ENCODE measurements around the gene OR4A47. TPM values are rescaled to one million over a fixed set of nuclear protein-coding genes. Genes with fewer than 3 reads are reported as not detected.
"Not testable (repeated sequence)": the region's sequence is repeated elsewhere in the genome, so short reads cannot be mapped to it uniquely, and the experiment has no call there.

The OR4A47 gene
- not detected for polyA plus RNA-seq (2013, experiment 1 of 2)
- not detected for polyA plus RNA-seq (2013, experiment 2 of 2)

GRCh38 chr11:48488493-48488892 is at the start of gene OR4A47:
TSS of gene OR4A47 (plus strand) at chr11:48488793. CDS start at chr11:48488793, 0 bp downstream.
- not testable (repeated sequence) for H2BK15ac ChIP-seq (replicated peaks; ENCODE audit: low read depth); H3K9ac ChIP-seq (ENCODE audit: low read length); H3K79me2 ChIP-seq (ENCODE audit: control insufficient read depth, insufficient read depth, low read length); H3K27me3 ChIP-seq (ENCODE audit: insufficient read depth, low read length, poor library complexity); H2BK5ac ChIP-seq (ENCODE audit: low read length); H3K4me2 ChIP-seq (ENCODE audit: low read length); H2BK120ac ChIP-seq (ENCODE audit: low read depth, low read length); H3K56ac ChIP-seq (ENCODE audit: low read length); H3K4me1 ChIP-seq (ENCODE audit: control insufficient read depth, low read depth, low read length); H2AK5ac ChIP-seq (ENCODE audit: low read length); H3K79me1 ChIP-seq (ENCODE audit: low read length); H4K8ac ChIP-seq (ENCODE audit: low read depth, low read length); H3K27ac ChIP-seq (ENCODE audit: low read depth, low read length); H4K5ac ChIP-seq (ENCODE audit: low read length); H3K23ac ChIP-seq (ENCODE audit: low read length); H3K4me3 ChIP-seq (ENCODE audit: low read length); DNase-seq; H3K4ac ChIP-seq (ENCODE audit: low read depth, low read length); H3K18ac ChIP-seq (ENCODE audit: low read length); H3K36me3 ChIP-seq (ENCODE audit: control insufficient read depth, insufficient read depth, low read length)

GRCh38 chr11:48455909-48456308 is 32.7 kb upstream of the OR4A47 start:
- H3K18ac ChIP-seq (ENCODE audit: low read length), result not testable (repeated sequence)

GRCh38 chr11:48473966-48474365 is 14.6 kb upstream of the OR4A47 start:
- WGBS (ENCODE audit: extremely low coverage, insufficient coverage, low lambda C conversion rate), result no CpG with 5 or more reads among the region's 2 CpGs
- not testable (repeated sequence) for H2AK5ac ChIP-seq (ENCODE audit: low read length)

More at GRCh38 chr11:48455909-48456308, 32.7 kb upstream of the OR4A47 start:
- H2AK5ac ChIP-seq (ENCODE audit: low read length); H4K5ac ChIP-seq (ENCODE audit: low read length); H3K23ac ChIP-seq (ENCODE audit: low read length); H3K27ac ChIP-seq (ENCODE audit: low read depth, low read length); DNase-seq; H3K79me2 ChIP-seq (ENCODE audit: control insufficient read depth, insufficient read depth, low read length); H2BK5ac ChIP-seq (ENCODE audit: low read length); H4K8ac ChIP-seq (ENCODE audit: low read depth, low read length); H3K4me1 ChIP-seq (ENCODE audit: control insufficient read depth, low read depth, low read length); H3K56ac ChIP-seq (ENCODE audit: low read length); H3K79me1 ChIP-seq (ENCODE audit: low read length); H2BK120ac ChIP-seq (ENCODE audit: low read depth, low read length); H2BK15ac ChIP-seq (replicated peaks; ENCODE audit: low read depth); H3K4me3 ChIP-seq (ENCODE audit: low read length); H3K4me2 ChIP-seq (ENCODE audit: low read length); H3K27me3 ChIP-seq (ENCODE audit: insufficient read depth, low read length, poor library complexity); H3K4ac ChIP-seq (ENCODE audit: low read depth, low read length); H3K36me3 ChIP-seq (ENCODE audit: control insufficient read depth, insufficient read depth, low read length); H3K9ac ChIP-seq (ENCODE audit: low read length): not testable (repeated sequence)
- no CpG with 5 or more reads among the region's 3 CpGs for WGBS (ENCODE audit: extremely low coverage, insufficient coverage, low lambda C conversion rate)

GRCh38 chr11:48474703-48475102 is 13.9 kb upstream of the OR4A47 start:
- H2BK15ac ChIP-seq (replicated peaks; ENCODE audit: low read depth), result not testable (repeated sequence)
- no CpG with 5 or more reads among the region's 6 CpGs for WGBS (ENCODE audit: extremely low coverage, insufficient coverage, low lambda C conversion rate)

More at GRCh38 chr11:48473966-48474365, 14.6 kb upstream of the OR4A47 start:
- H3K23ac ChIP-seq (ENCODE audit: low read length); H2BK120ac ChIP-seq (ENCODE audit: low read depth, low read length); H3K27me3 ChIP-seq (ENCODE audit: insufficient read depth, low read length, poor library complexity); H3K4ac ChIP-seq (ENCODE audit: low read depth, low read length); H3K9ac ChIP-seq (ENCODE audit: low read length); H3K27ac ChIP-seq (ENCODE audit: low read depth, low read length); H3K79me2 ChIP-seq (ENCODE audit: control insufficient read depth, insufficient read depth, low read length); H4K8ac ChIP-seq (ENCODE audit: low read depth, low read length); H2BK5ac ChIP-seq (ENCODE audit: low read length); H3K79me1 ChIP-seq (ENCODE audit: low read length); H3K4me3 ChIP-seq (ENCODE audit: low read length); H3K18ac ChIP-seq (ENCODE audit: low read length); H3K4me2 ChIP-seq (ENCODE audit: low read length); H4K5ac ChIP-seq (ENCODE audit: low read length); DNase-seq; H3K4me1 ChIP-seq (ENCODE audit: control insufficient read depth, low read depth, low read length); H3K56ac ChIP-seq (ENCODE audit: low read length); H2BK15ac ChIP-seq (replicated peaks; ENCODE audit: low read depth); H3K36me3 ChIP-seq (ENCODE audit: control insufficient read depth, insufficient read depth, low read length): not testable (repeated sequence)

GRCh38 chr11:48506169-48506568 is 17.6 kb downstream of the OR4A47 start:
- not testable (repeated sequence) for H3K4me2 ChIP-seq (ENCODE audit: low read length); H3K36me3 ChIP-seq (ENCODE audit: control insufficient read depth, insufficient read depth, low read length); H2BK5ac ChIP-seq (ENCODE audit: low read length); H2AK5ac ChIP-seq (ENCODE audit: low read length); H2BK15ac ChIP-seq (replicated peaks; ENCODE audit: low read depth); H3K56ac ChIP-seq (ENCODE audit: low read length); H3K23ac ChIP-seq (ENCODE audit: low read length); H3K4me1 ChIP-seq (ENCODE audit: control insufficient read depth, low read depth, low read length); H3K79me2 ChIP-seq (ENCODE audit: control insufficient read depth, insufficient read depth, low read length); H3K4me3 ChIP-seq (ENCODE audit: low read length); H3K4ac ChIP-seq (ENCODE audit: low read depth, low read length); H4K5ac ChIP-seq (ENCODE audit: low read length); H4K8ac ChIP-seq (ENCODE audit: low read depth, low read length); H3K9ac ChIP-seq (ENCODE audit: low read length); DNase-seq; H3K27ac ChIP-seq (ENCODE audit: low read depth, low read length); H3K18ac ChIP-seq (ENCODE audit: low read length); H3K79me1 ChIP-seq (ENCODE audit: low read length); H2BK120ac ChIP-seq (ENCODE audit: low read depth, low read length); H3K27me3 ChIP-seq (ENCODE audit: insufficient read depth, low read length, poor library complexity)

More at GRCh38 chr11:48474703-48475102, 13.9 kb upstream of the OR4A47 start:
- not testable (repeated sequence) for H3K9ac ChIP-seq (ENCODE audit: low read length); H3K79me2 ChIP-seq (ENCODE audit: control insufficient read depth, insufficient read depth, low read length); H3K18ac ChIP-seq (ENCODE audit: low read length); H2AK5ac ChIP-seq (ENCODE audit: low read length); H2BK120ac ChIP-seq (ENCODE audit: low read depth, low read length); H3K23ac ChIP-seq (ENCODE audit: low read length); H3K36me3 ChIP-seq (ENCODE audit: control insufficient read depth, insufficient read depth, low read length); H3K4me1 ChIP-seq (ENCODE audit: control insufficient read depth, low read depth, low read length); H2BK5ac ChIP-seq (ENCODE audit: low read length); H3K27ac ChIP-seq (ENCODE audit: low read depth, low read length); H3K27me3 ChIP-seq (ENCODE audit: insufficient read depth, low read length, poor library complexity); DNase-seq; H3K4me3 ChIP-seq (ENCODE audit: low read length); H4K5ac ChIP-seq (ENCODE audit: low read length); H3K56ac ChIP-seq (ENCODE audit: low read length); H4K8ac ChIP-seq (ENCODE audit: low read depth, low read length); H3K79me1 ChIP-seq (ENCODE audit: low read length); H3K4me2 ChIP-seq (ENCODE audit: low read length); H3K4ac ChIP-seq (ENCODE audit: low read depth, low read length)

- no CpG with 5 or more reads among the region's 2 CpGs for WGBS (ENCODE audit: extremely low coverage, insufficient coverage, low lambda C conversion rate)
- no peak overlapping the region for H4K8ac ChIP-seq (ENCODE audit: low read depth, low read length)
Measured at GRCh38 chr11:48538991-48539390, 50.4 kb downstream of the OR4A47 start.

More at GRCh38 chr11:48538991-48539390, 50.4 kb downstream of the OR4A47 start:
- H3K4me3 ChIP-seq (ENCODE audit: low read length), result no peak overlapping the region
- H3K18ac ChIP-seq (ENCODE audit: low read length), result no peak overlapping the region
- no peak overlapping the region for H2BK120ac ChIP-seq (ENCODE audit: low read depth, low read length)
- no peaks in the 10 kb centered on the region for H3K36me3 ChIP-seq (ENCODE audit: control insufficient read depth, insufficient read depth, low read length)
- no peak overlapping the region for H3K56ac ChIP-seq (ENCODE audit: low read length)
- no peak overlapping the region for H3K4ac ChIP-seq (ENCODE audit: low read depth, low read length)
- H3K27me3 ChIP-seq (ENCODE audit: insufficient read depth, low read length, poor library complexity), result no peaks in the 10 kb centered on the region
- H3K79me1 ChIP-seq (ENCODE audit: low read length), result no peaks in the 10 kb centered on the region
- no peak overlapping the region for H3K9ac ChIP-seq (ENCODE audit: low read length)
- no peak overlapping the region for H3K27ac ChIP-seq (ENCODE audit: low read depth, low read length)
- H2BK15ac ChIP-seq (replicated peaks; ENCODE audit: low read depth), result no peak overlapping the region
- no peak overlapping the region for H4K5ac ChIP-seq (ENCODE audit: low read length)
- no peak overlapping the region for H3K4me2 ChIP-seq (ENCODE audit: low read length)
- H3K4me1 ChIP-seq (ENCODE audit: control insufficient read depth, low read depth, low read length), result no peaks in the 10 kb centered on the region
- H3K23ac ChIP-seq (ENCODE audit: low read length), result no peak overlapping the region
- H2AK5ac ChIP-seq (ENCODE audit: low read length), result no peak overlapping the region
- DNase-seq, result no peak
- no peaks in the 10 kb centered on the region for H3K79me2 ChIP-seq (ENCODE audit: control insufficient read depth, insufficient read depth, low read length)
- no peak overlapping the region for H2BK5ac ChIP-seq (ENCODE audit: low read length)

Measured in mesendoderm (in vitro differentiated cells).